ENCODE data around the gene OR1K1.

DNA sequence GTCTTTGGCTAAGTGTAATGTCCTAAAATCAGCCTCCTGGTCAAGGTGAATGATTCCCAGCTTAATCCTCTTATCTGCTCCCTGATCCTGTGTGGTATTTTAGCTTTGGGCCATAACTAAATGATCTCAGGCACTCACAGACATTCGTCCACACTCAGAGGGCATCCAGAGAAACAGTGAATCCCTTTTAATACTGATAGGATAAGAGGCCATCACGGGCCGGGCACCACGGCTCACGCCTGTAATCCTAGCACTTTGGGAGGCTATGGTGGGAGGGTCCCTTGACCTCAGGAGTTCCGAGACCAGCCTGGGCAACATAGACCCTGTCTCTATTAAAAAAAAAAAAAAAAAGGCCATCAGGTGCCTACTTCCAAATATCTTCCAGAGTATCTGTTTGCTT, 22.1 kb downstream of the OR1K1 start:
- TF ChIP-seq, protein P1, sequence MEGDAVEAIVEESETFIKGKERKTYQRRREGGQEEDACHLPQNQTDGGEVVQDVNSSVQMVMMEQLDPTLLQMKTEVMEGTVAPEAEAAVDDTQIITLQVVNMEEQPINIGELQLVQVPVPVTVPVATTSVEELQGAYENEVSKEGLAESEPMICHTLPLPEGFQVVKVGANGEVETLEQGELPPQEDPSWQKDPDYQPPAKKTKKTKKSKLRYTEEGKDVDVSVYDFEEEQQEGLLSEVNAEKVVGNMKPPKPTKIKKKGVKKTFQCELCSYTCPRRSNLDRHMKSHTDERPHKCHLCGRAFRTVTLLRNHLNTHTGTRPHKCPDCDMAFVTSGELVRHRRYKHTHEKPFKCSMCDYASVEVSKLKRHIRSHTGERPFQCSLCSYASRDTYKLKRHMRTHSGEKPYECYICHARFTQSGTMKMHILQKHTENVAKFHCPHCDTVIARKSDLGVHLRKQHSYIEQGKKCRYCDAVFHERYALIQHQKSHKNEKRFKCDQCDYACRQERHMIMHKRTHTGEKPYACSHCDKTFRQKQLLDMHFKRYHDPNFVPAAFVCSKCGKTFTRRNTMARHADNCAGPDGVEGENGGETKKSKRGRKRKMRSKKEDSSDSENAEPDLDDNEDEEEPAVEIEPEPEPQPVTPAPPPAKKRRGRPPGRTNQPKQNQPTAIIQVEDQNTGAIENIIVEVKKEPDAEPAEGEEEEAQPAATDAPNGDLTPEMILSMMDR (optimal IDR thresholded peaks at IDR 0.05 in 1 of 3, IDR thresholded peaks at IDR 0.05 in 1 of 3, conservative IDR thresholded peaks at IDR 0.05 in 1 of 3; ENCODE audit: extremely low read depth in 1 of 3, insufficient read depth in 2 of 3, low read length in 3 of 3) = no peak
- TF ChIP-seq EZH2 (IDR thresholded peaks at IDR 0.05; ENCODE audit: low read length) = no peak

All from keratinocyte (primary cell).